HepG2 (cell line): ENCODE results near the gene R3HDM1. TPM values are rescaled to one million over a fixed set of nuclear protein-coding genes. Genes with fewer than 3 reads are reported as not detected.

Experiments used
- ARNT ChIP-seq: fragments of 450-650 bp; IDR thresholded peaks from 2 replicates; pipeline ENCODE4 v1.6.1; 2017
- ATF1 ChIP-seq: IDR thresholded peaks from 2 replicates; pipeline ENCODE4 v1.6.1; 2016; ENCODE audit warnings: mild to moderate bottlenecking, control low read depth
- EHMT2 ChIP-seq: fragments of 200-600 bp; sonication (generic); IDR thresholded peaks from 2 replicates; pipeline ENCODE4 v1.7.0; 2017; ENCODE audit warnings: antibody characterized with exemption, low read depth, low read length, borderline replicate concordance
- HES4 ChIP-seq: sonication (generic); formaldehyde crosslinking; IDR thresholded peaks from 2 replicates; pipeline ENCODE4 v1.9.0; 2021; ENCODE audit warnings: mild to moderate bottlenecking, missing genetic modification reagents, borderline replicate concordance
- HOXA5 ChIP-seq: sonication (generic); formaldehyde crosslinking; IDR thresholded peaks from 2 replicates; pipeline ENCODE4 v1.4.0; 2020; ENCODE audit warnings: missing genetic modification reagents
- ONECUT2 ChIP-seq: sonication (generic); formaldehyde crosslinking; IDR thresholded peaks from 2 replicates; pipeline ENCODE4 v1.4.0; 2020; ENCODE audit warnings: missing genetic modification reagents
- RBFOX2 ChIP-seq: fragments of 200-400 bp; formaldehyde crosslinking; IDR thresholded peaks from 2 replicates; pipeline ENCODE4 v1.6.1; 2017; ENCODE audit warnings: low read depth, mild to moderate bottlenecking, low read length
- ZEB1 ChIP-seq: IDR thresholded peaks from 2 replicates; pipeline ENCODE4 v1.6.1; 2012; ENCODE audit warnings: mild to moderate bottlenecking, low read depth, inconsistent platforms; ENCODE audit not compliant: insufficient replicate concordance
- ZNF138 ChIP-seq: sonication (generic); formaldehyde crosslinking; IDR thresholded peaks from 2 replicates; pipeline ENCODE4 v1.5.0; 2020; ENCODE audit warnings: mild to moderate bottlenecking, low read depth, missing genetic modification reagents
- ZNF251 ChIP-seq: sonication (generic); formaldehyde crosslinking; IDR thresholded peaks from 2 replicates; pipeline ENCODE4 v1.9.0; 2021; ENCODE audit warnings: mild to moderate bottlenecking, missing genetic modification reagents
- ZNF460 ChIP-seq: sonication (generic); formaldehyde crosslinking; IDR thresholded peaks from 2 replicates; pipeline ENCODE4 v1.5.1; 2020; ENCODE audit warnings: missing genetic modification reagents, mild to moderate bottlenecking, borderline replicate concordance
- ZNF652 ChIP-seq: IDR thresholded peaks from 2 replicates; pipeline ENCODE4 v1.6.1; 2016; ENCODE audit warnings: low read depth, borderline replicate concordance
- ZNF737 ChIP-seq: sonication (generic); formaldehyde crosslinking; IDR thresholded peaks from 2 replicates; pipeline ENCODE4 v1.5.0; 2020; ENCODE audit warnings: missing genetic modification reagents, mild to moderate bottlenecking, borderline replicate concordance
- polyA plus RNA-seq, 8 experiments: library from polyadenylated mRNA; depleted of rRNA in 3 of 8; stranded (reverse) in 7 of 8; unstranded in 1 of 8; fragments of >200 nt; fragmentation: Illumina TruSeq in 4 of 8; extraction: Trizol in 4 of 8; gene quantifications; 2 replicates each; pipeline versions ENCODE4 v1.2.1 to v1.2.3, GENCODE V29; 2011 to 2016; ENCODE audit warnings: low read depth in 4 of 8, missing spikeins in 1 of 8, mixed read lengths in 1 of 8; ENCODE audit not compliant: insufficient read depth in 1 of 8
- total RNA-seq, 5 experiments: library from RNA; depleted of rRNA; stranded (reverse); fragments of >200 nt; fragmentation: Illumina TruSeq; extraction: Trizol; gene quantifications; 2 replicates each; pipeline ENCODE4 v1.2.3, GENCODE V29; 2016; ENCODE audit warnings: low read depth in 1 of 5
- TF ChIP-seq, protein P1 (sequence below): sonication (generic); formaldehyde crosslinking; IDR thresholded peaks from 2 replicates; pipeline ENCODE4 v1.5.0; 2020; ENCODE audit warnings: mild to moderate bottlenecking, missing genetic modification reagents
- TF ChIP-seq, protein P2 (sequence below): sonication (generic); formaldehyde crosslinking; conservative IDR thresholded peaks from 2 replicates; pipeline ENCODE4 v1.4.0; 2020; ENCODE audit warnings: missing genetic modification reagents
- TF ChIP-seq, protein P3 (sequence below): sonication (generic); formaldehyde crosslinking; IDR thresholded peaks from 2 replicates; pipeline ENCODE4 v1.9.0; 2021; ENCODE audit warnings: mild to moderate bottlenecking, missing genetic modification reagents
- TF ChIP-seq, protein P4 (sequence below): IDR thresholded peaks from 2 replicates; pipeline ENCODE4 v1.6.1; 2016; ENCODE audit warnings: mild to moderate bottlenecking

Gene R3HDM1
- total and polyA plus RNA-seq, 2 of the 13 experiments (the other 11 are each of a cell fraction or from before 2014, with no cell fraction given): 15.7 to 54.3 TPM

DNA sequence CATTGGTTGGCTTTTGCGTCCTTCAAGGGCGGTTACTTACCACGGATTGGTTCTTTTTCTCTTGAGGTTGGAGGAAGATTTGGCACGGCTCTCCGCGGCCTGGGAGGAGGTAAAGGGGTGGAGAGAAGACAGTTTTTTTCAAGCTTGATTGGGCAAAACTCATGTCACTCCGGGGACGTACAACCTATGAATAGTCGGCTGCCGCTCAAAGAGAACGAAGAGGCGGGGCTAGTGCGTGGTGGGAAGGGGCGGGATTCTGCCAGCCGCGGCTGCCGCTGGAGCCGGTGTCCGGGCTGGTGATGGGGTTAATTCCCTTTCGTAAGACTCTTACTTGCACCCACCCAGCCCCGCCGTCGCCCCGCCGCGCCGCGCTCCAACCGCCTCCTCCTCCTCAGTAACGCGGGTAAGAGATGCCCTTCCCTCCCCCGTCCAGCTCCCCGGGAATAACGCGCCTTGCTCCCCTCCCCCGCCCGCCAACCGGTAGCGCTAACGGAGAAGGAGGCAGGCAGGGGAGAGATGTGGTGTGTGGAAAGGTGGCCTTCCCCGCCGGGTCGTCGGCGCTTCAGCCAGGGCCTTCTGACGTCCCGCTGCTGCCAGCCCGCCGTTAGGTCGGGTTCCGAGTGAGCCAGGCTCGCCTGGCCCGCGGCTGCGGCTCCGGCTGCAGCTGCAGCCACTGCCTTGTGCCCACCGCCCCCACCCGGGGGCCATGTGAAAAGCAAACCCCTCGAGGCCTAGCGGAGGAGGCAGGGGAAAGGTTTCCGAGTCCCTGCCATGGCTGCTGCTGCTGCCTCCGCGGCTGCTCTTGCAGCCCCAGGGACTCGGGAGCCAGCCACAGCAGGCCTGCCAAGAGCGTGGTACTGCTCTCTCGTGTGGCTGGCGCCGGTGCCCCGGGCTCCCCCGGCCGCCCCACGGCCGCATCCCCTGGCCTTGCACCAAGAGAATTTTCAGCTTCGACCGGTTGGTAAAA, at the start of gene R3HDM1 (continued):
- TF ChIP-seq EHMT2 (no peak), ZNF138 (CRISPR knock-in tag) (peak; percentile 37), HOXA5 (peak; percentile 88), RBFOX2 (peak; percentile 82), ONECUT2 (CRISPR knock-in tag) (no peak), ZEB1 (peak; percentile 43), ZNF737 (CRISPR knock-in tag) (no peak), ARNT (no peak), ZNF460 (CRISPR knock-in tag) (no peak), HES4 (CRISPR knock-in tag) (peak; percentile 41), ZNF251 (no peak), ATF1 (no peak; the same call in 1 of the 2 replicates), ZNF652 (CRISPR knock-in tag) (peak; percentile 79)
- TF ChIP-seq, protein P1, sequence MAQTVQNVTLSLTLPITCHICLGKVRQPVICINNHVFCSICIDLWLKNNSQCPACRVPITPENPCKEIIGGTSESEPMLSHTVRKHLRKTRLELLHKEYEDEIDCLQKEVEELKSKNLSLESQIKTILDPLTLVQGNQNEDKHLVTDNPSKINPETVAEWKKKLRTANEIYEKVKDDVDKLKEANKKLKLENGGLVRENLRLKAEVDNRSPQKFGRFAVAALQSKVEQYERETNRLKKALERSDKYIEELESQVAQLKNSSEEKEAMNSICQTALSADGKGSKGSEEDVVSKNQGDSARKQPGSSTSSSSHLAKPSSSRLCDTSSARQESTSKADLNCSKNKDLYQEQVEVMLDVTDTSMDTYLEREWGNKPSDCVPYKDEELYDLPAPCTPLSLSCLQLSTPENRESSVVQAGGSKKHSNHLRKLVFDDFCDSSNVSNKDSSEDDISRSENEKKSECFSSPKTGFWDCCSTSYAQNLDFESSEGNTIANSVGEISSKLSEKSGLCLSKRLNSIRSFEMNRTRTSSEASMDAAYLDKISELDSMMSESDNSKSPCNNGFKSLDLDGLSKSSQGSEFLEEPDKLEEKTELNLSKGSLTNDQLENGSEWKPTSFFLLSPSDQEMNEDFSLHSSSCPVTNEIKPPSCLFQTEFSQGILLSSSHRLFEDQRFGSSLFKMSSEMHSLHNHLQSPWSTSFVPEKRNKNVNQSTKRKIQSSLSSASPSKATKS: no peak; the same call in 1 of the 2 replicates
- TF ChIP-seq, protein P2, sequence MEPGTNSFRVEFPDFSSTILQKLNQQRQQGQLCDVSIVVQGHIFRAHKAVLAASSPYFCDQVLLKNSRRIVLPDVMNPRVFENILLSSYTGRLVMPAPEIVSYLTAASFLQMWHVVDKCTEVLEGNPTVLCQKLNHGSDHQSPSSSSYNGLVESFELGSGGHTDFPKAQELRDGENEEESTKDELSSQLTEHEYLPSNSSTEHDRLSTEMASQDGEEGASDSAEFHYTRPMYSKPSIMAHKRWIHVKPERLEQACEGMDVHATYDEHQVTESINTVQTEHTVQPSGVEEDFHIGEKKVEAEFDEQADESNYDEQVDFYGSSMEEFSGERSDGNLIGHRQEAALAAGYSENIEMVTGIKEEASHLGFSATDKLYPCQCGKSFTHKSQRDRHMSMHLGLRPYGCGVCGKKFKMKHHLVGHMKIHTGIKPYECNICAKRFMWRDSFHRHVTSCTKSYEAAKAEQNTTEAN (CRISPR knock-in tag): peak; percentile 34; the same call in 1 of the 2 replicates
- TF ChIP-seq, protein P3, sequence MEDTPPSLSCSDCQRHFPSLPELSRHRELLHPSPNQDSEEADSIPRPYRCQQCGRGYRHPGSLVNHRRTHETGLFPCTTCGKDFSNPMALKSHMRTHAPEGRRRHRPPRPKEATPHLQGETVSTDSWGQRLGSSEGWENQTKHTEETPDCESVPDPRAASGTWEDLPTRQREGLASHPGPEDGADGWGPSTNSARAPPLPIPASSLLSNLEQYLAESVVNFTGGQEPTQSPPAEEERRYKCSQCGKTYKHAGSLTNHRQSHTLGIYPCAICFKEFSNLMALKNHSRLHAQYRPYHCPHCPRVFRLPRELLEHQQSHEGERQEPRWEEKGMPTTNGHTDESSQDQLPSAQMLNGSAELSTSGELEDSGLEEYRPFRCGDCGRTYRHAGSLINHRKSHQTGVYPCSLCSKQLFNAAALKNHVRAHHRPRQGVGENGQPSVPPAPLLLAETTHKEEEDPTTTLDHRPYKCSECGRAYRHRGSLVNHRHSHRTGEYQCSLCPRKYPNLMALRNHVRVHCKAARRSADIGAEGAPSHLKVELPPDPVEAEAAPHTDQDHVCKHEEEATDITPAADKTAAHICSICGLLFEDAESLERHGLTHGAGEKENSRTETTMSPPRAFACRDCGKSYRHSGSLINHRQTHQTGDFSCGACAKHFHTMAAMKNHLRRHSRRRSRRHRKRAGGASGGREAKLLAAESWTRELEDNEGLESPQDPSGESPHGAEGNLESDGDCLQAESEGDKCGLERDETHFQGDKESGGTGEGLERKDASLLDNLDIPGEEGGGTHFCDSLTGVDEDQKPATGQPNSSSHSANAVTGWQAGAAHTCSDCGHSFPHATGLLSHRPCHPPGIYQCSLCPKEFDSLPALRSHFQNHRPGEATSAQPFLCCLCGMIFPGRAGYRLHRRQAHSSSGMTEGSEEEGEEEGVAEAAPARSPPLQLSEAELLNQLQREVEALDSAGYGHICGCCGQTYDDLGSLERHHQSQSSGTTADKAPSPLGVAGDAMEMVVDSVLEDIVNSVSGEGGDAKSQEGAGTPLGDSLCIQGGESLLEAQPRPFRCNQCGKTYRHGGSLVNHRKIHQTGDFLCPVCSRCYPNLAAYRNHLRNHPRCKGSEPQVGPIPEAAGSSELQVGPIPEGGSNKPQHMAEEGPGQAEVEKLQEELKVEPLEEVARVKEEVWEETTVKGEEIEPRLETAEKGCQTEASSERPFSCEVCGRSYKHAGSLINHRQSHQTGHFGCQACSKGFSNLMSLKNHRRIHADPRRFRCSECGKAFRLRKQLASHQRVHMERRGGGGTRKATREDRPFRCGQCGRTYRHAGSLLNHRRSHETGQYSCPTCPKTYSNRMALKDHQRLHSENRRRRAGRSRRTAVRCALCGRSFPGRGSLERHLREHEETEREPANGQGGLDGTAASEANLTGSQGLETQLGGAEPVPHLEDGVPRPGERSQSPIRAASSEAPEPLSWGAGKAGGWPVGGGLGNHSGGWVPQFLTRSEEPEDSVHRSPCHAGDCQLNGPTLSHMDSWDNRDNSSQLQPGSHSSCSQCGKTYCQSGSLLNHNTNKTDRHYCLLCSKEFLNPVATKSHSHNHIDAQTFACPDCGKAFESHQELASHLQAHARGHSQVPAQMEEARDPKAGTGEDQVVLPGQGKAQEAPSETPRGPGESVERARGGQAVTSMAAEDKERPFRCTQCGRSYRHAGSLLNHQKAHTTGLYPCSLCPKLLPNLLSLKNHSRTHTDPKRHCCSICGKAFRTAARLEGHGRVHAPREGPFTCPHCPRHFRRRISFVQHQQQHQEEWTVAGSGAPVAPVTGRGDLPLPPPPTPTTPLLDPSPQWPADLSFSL: no peak
- TF ChIP-seq, protein P4, sequence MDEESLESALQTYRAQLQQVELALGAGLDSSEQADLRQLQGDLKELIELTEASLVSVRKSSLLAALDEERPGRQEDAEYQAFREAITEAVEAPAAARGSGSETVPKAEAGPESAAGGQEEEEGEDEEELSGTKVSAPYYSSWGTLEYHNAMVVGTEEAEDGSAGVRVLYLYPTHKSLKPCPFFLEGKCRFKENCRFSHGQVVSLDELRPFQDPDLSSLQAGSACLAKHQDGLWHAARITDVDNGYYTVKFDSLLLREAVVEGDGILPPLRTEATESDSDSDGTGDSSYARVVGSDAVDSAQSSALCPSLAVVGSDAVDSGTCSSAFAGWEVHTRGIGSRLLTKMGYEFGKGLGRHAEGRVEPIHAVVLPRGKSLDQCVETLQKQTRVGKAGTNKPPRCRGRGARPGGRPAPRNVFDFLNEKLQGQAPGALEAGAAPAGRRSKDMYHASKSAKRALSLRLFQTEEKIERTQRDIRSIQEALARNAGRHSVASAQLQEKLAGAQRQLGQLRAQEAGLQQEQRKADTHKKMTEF: peak; percentile 76
